ENCODE measurements around the gene FAM120C. TPM values are rescaled to one million over a fixed set of nuclear protein-coding genes. Genes with fewer than 3 reads are reported as not detected.

The FAM120C gene
- total RNA-seq, 1 experiment from 2014 or later = 29.2 TPM

DNA sequence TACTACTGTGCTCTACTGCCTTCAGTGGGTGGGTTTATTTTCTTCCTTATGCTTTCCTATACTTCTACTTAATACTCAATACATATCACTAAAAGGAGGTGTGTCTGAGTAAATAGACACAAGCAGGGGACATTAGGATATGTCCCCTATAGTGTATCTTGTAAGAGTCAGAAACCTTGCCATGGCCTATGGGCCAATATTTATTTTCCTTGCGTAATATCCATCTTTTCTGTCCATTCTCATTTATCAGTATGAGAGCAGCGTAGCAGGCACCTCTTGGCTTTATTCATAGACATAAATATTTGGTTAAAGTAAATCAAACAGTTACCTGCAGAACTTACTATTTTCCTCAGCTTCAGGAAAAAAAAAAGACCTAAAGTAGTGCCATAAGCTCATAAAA is 92.2 kb downstream of the FAM120C start:
- Mint-ChIP-seq H3K36me3 (ENCODE audit: insufficient read depth, unreplicated experiment) (peaks cover 4% of the 10 kb centered on the region), H3K9me3 (ENCODE audit: low read depth, unreplicated experiment) (no peaks in the 10 kb centered on the region), H3K27me3 (ENCODE audit: unreplicated experiment) (no peaks in the 10 kb centered on the region), H3K4me3 (ENCODE audit: low read depth, unreplicated experiment) (no peak overlapping the region), H3K4me1 (ENCODE audit: low read depth, unreplicated experiment) (no peaks in the 10 kb centered on the region), H3K27ac (ENCODE audit: unreplicated experiment) (no peak overlapping the region)
- CTCF ChIA-PET = no interaction called here
- intact Hi-C loops (cut with micrococcal nuclease; ENCODE audit: unreplicated experiment) = no loop called here
- BruUV-seq (replicated peaks) = no TSS peak
- no peak for DNase-seq
- TF ChIP-seq CTCF (IDR thresholded peaks at IDR 0.05; ENCODE audit: unreplicated experiment) = no peak

DNA sequence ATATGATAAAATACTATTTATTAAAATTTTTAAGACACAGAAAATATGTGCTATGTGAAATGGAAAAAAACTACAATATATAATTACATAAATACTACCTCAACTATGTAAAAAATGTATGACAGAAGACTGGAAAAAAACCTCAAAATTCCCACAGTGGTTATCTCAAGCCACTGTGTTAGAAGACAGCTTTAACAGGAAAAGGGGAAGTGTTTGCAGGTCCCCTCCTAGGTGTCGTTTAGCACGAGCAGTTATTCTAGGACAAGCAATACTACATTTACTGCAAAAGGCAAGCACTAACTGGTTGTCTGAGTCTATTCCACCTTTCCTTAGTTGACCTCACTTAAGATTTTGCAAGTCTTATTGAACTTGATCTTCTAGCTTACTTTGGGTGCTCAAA is 93.9 kb downstream of the FAM120C start:
- Mint-ChIP-seq H3K4me3 (ENCODE audit: low read depth, unreplicated experiment) (no peak overlapping the region), H3K36me3 (ENCODE audit: insufficient read depth, unreplicated experiment) (peaks cover 4% of the 10 kb centered on the region), H3K4me1 (ENCODE audit: low read depth, unreplicated experiment) (no peaks in the 10 kb centered on the region), H3K27ac (ENCODE audit: unreplicated experiment) (no peak overlapping the region), H3K27me3 (ENCODE audit: unreplicated experiment) (no peaks in the 10 kb centered on the region), H3K9me3 (ENCODE audit: low read depth, unreplicated experiment) (no peaks in the 10 kb centered on the region)
- no TSS peak for BruUV-seq (replicated peaks)
- TF ChIP-seq CTCF (IDR thresholded peaks at IDR 0.05; ENCODE audit: unreplicated experiment) = no peak
- no peak for DNase-seq
- CTCF ChIA-PET = no interaction called here
- intact Hi-C loops (cut with micrococcal nuclease; ENCODE audit: unreplicated experiment) = no loop called here

GRCh38 chrX:54087661-54088060 is 95.4 kb downstream of the FAM120C start:
- no peak for TF ChIP-seq CTCF (IDR thresholded peaks at IDR 0.05; ENCODE audit: unreplicated experiment)
- Mint-ChIP-seq H3K9me3 (ENCODE audit: low read depth, unreplicated experiment) (no peaks in the 10 kb centered on the region), H3K4me1 (ENCODE audit: low read depth, unreplicated experiment) (no peaks in the 10 kb centered on the region), H3K27me3 (ENCODE audit: unreplicated experiment) (no peaks in the 10 kb centered on the region), H3K27ac (ENCODE audit: unreplicated experiment) (no peak overlapping the region), H3K4me3 (ENCODE audit: low read depth, unreplicated experiment) (no peak overlapping the region), H3K36me3 (ENCODE audit: insufficient read depth, unreplicated experiment) (peaks cover 4% of the 10 kb centered on the region)
- BruUV-seq (replicated peaks) = no TSS peak
- CTCF ChIA-PET = interaction anchor here (0.5 kb wide), 1 partner anchor 9 kb away, joined by 3 read pairs; no protein-coding TSS in a partner anchor
- intact Hi-C loops (cut with micrococcal nuclease; ENCODE audit: unreplicated experiment) = no loop called here
- DNase-seq = no peak

GRCh38 chrX:54085666-54086065 is 97.4 kb downstream of the FAM120C start:
- Mint-ChIP-seq H3K4me1 (ENCODE audit: low read depth, unreplicated experiment) (no peaks in the 10 kb centered on the region), H3K27me3 (ENCODE audit: unreplicated experiment) (no peaks in the 10 kb centered on the region), H3K9me3 (ENCODE audit: low read depth, unreplicated experiment) (no peaks in the 10 kb centered on the region), H3K4me3 (ENCODE audit: low read depth, unreplicated experiment) (no peak overlapping the region), H3K36me3 (ENCODE audit: insufficient read depth, unreplicated experiment) (peaks cover 4% of the 10 kb centered on the region), H3K27ac (ENCODE audit: unreplicated experiment) (no peak overlapping the region)
- BruUV-seq (replicated peaks) = no TSS peak
- no peak for TF ChIP-seq CTCF (IDR thresholded peaks at IDR 0.05; ENCODE audit: unreplicated experiment)
- intact Hi-C loops (cut with micrococcal nuclease; ENCODE audit: unreplicated experiment) = no loop called here
- CTCF ChIA-PET = no interaction called here
- DNase-seq = no peak
